ENCODE results near the gene NCOA7.

NCOA7 gene

DNA sequence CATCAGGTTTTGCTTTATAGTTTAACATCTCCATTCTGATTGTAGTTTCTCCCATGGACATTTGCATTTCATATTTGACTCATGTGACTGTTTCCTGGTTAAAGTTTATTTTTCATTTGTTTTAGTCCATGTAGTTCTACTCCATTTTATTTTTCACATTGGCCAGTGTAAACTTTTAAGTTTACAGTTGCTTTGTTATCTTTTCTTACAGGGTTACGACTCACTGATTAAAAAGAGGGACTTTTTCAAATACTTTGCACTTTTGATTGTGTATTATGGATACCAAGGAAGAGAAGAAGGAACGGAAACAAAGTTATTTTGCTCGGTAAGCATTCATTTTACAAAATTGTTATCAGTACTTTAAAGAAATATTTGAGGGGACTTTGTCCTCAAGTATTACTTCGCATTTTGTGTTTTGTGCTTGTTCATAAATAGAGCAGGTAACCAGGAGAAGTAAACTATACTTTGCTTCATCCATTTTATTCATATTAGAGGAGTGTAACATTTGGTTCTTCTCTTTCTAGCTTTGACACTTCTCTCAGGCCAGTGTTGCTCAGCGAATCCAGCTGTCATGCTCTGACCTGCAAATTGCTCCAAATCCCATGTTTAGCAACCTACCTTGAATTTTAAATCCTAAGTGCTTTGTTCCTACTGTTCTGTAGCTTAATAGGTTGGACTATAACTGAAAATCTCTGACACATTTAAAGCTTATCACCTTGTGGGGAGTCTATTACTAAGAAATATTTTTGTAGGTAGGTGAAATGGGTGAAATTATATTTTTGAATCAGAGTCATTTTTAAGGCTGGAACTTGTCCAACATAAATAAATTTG is 24.5 kb downstream of the NCOA7 start:
- no peak overlapping the region for H3K4me3 ChIP-seq (ENCODE audit: low read depth in 1 of 2, low read length in 1 of 2)
- H3K36me3 ChIP-seq, result peaks cover 17% of the 10 kb centered on the region
- peaks cover 0 to 12% of the 10 kb centered on the region in 2 experiments for H3K4me1 ChIP-seq (ENCODE audit: control insufficient read depth in 1 of 2, insufficient read depth in 1 of 2, low read depth in 1 of 2, low read length in 1 of 2)
- H3K27me3 ChIP-seq, result no peaks in the 10 kb centered on the region
- no peak for TF ChIP-seq CTCF (IDR thresholded peaks at IDR 0.05)
- H3K27ac ChIP-seq, result no peak overlapping the region
- H3K9me3 ChIP-seq, result no peaks in the 10 kb centered on the region

DNA sequence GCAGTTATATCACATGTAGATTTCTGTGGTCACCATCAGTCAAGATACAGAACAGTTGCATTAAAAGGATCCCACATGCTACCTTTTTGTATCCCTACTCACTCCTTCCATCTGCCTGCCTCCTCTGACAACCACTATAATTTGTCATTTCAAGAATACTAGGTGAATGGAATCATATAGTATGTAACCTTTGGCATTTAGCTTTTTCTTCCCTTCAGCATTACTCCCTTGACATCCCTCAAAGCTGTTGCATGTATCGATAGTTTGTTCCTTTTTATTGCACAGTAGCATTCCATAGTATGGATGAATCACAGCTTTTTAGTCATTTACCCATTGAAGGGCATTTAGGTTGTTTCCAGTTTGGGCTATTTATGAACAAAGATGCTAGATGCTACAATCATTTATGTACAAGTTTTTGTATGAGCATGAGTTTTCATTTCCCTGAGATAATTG is 26.1 kb downstream of the NCOA7 start:
- Histone ChIP-seq H3K27me3 (no peaks in the 10 kb centered on the region), H3K9me3 (no peaks in the 10 kb centered on the region), H3K36me3 (peaks cover 33% of the 10 kb centered on the region), H3K4me1 (ENCODE audit: control insufficient read depth in 1 of 2, insufficient read depth in 1 of 2, low read depth in 1 of 2, low read length in 1 of 2) (peaks cover 0 to 2% of the 10 kb centered on the region in 2 experiments), H3K4me3 (ENCODE audit: low read depth in 1 of 2, low read length in 1 of 2) (no peak overlapping the region), H3K27ac (no peak overlapping the region)
- TF ChIP-seq CTCF (IDR thresholded peaks at IDR 0.05), result no peak

DNA sequence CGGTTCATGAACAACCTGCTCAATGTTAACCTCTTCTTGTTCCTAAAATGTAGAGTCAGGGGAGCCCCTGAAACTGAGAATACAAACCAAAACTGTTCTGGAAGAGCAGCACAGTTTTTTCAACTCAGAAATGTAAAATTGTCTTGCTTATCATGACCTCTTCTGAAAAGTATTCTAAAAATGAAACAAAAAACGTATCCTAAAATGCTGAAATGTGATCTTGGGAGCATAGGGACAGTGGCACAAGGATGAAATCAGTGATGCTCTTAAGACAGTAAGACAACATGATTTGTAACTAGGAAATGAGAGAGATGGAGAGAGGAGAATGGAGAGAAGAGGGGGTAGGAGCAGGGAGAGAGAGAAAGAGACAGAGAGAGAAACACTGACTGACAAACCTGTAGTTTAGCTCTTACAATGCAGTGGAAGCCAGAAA is 27.5 kb downstream of the NCOA7 start:
- H3K27me3 ChIP-seq, result no peaks in the 10 kb centered on the region
- no peak overlapping the region for H3K27ac ChIP-seq
- no peaks in the 10 kb centered on the region for H3K9me3 ChIP-seq
- peaks cover 38% of the 10 kb centered on the region for H3K36me3 ChIP-seq
- H3K4me3 ChIP-seq (ENCODE audit: low read depth in 1 of 2, low read length in 1 of 2), result no peak overlapping the region
- no peak for TF ChIP-seq CTCF (IDR thresholded peaks at IDR 0.05)
- no peaks in the 10 kb centered on the region for H3K4me1 ChIP-seq (ENCODE audit: control insufficient read depth in 1 of 2, insufficient read depth in 1 of 2, low read depth in 1 of 2, low read length in 1 of 2)

GRCh38 chr6:125818772-125819260 is 28.1 kb downstream of the NCOA7 start:
- no peaks in the 10 kb centered on the region for H3K4me1 ChIP-seq (ENCODE audit: control insufficient read depth in 1 of 2, insufficient read depth in 1 of 2, low read depth in 1 of 2, low read length in 1 of 2)
- H3K36me3 ChIP-seq, result peaks cover 38% of the 10 kb centered on the region
- H3K9me3 ChIP-seq, result no peaks in the 10 kb centered on the region
- no peak overlapping the region for H3K27ac ChIP-seq
- TF ChIP-seq CTCF (IDR thresholded peaks at IDR 0.05), result no peak
- H3K27me3 ChIP-seq, result no peaks in the 10 kb centered on the region
- no peak overlapping the region for H3K4me3 ChIP-seq (ENCODE audit: low read depth in 1 of 2, low read length in 1 of 2)

GRCh38 chr6:125819535-125820326 is 29.0 kb downstream of the NCOA7 start:
- Histone ChIP-seq H3K4me1 (ENCODE audit: control insufficient read depth in 1 of 2, insufficient read depth in 1 of 2, low read depth in 1 of 2, low read length in 1 of 2) (no peaks in the 10 kb centered on the region), H3K27ac (no peak overlapping the region), H3K27me3 (no peaks in the 10 kb centered on the region), H3K4me3 (ENCODE audit: low read depth in 1 of 2, low read length in 1 of 2) (no peak overlapping the region), H3K36me3 (peaks cover 38% of the 10 kb centered on the region), H3K9me3 (no peaks in the 10 kb centered on the region)
- TF ChIP-seq CTCF (IDR thresholded peaks at IDR 0.05), result no peak

All from neutrophil (primary cell).